H1 (cell line): ENCODE measurements around the gene FOXA2. TPM values are rescaled to one million over a fixed set of nuclear protein-coding genes. Genes with fewer than 3 reads are reported as not detected.

Experiments used
- ATF2 ChIP-seq: IDR thresholded peaks from 2 replicates; pipeline ENCODE4 v1.6.1; 2012; ENCODE audit warnings: low read length, inconsistent platforms
- CHD2 ChIP-seq: IDR thresholded peaks from 2 replicates; pipeline ENCODE4 v1.6.1; 2012; ENCODE audit warnings: low read length, improper control_type of control experiment
- SIN3A ChIP-seq, 2 experiments: IDR thresholded peaks in 1 of 2; conservative IDR thresholded peaks in 1 of 2; 2 replicates each; pipeline ENCODE4 v1.6.1; 2011 to 2012; ENCODE audit warnings: low read length in 2 of 2, improper control_type of control experiment in 1 of 2, low read depth in 1 of 2, mild to moderate bottlenecking in 1 of 2
- SP1 ChIP-seq: IDR thresholded peaks from 2 replicates; pipeline ENCODE4 v1.6.1; 2011; ENCODE audit warnings: low read depth, low read length
- SRF ChIP-seq: IDR thresholded peaks from 2 replicates; pipeline ENCODE4 v1.6.1; 2011; ENCODE audit warnings: mild to moderate bottlenecking, low read depth, low read length, moderate library complexity
- TCF12 ChIP-seq: IDR thresholded peaks from 2 replicates; pipeline ENCODE4 v1.6.1; 2011; ENCODE audit warnings: low read depth, mild to moderate bottlenecking, low read length
- polyA plus RNA-seq, 7 experiments: library from polyadenylated mRNA; depleted of rRNA in 3 of 7; stranded (reverse) in 5 of 7; unstranded in 2 of 7; fragments of >200 nt in 5 of 7; fragments of 200-250 nt in 2 of 7; gene quantifications; 1 replicate in 5 of 7; 2 replicates in 1 of 7; 4 replicates in 1 of 7; pipeline versions ENCODE4 v1.2.1 to v1.2.3, GENCODE V29; 2011 to 2013; ENCODE audit warnings: missing spikeins in 2 of 7, mixed read lengths in 2 of 7
- total RNA-seq: library from RNA; stranded (reverse); fragmentation: NEBNext Ultra II Directional; extraction: Animal tissue kit (Norgen Biotek cat#: 25700); gene quantifications from 2 replicates; pipeline ENCODE4 v1.2.1, GENCODE V29; 2021

The FOXA2 gene
- total and polyA plus RNA-seq, 2 of the 8 experiments (the other 6 are each of a cell fraction or from before 2014, with no cell fraction given) = not detected

GRCh38 chr20:22630701-22631100 lies 46.3 kb upstream of the FOXA2 start (continued):
- TF ChIP-seq SIN3A (conservative IDR thresholded peaks at IDR 0.05 in 1 of 2, IDR thresholded peaks at IDR 0.05 in 1 of 2; ENCODE audit: low read depth in 1 of 2, low read length in 2 of 2) = no peak
- TF ChIP-seq SP1 = no peak
- no peak for TF ChIP-seq CHD2
- no peak for TF ChIP-seq TCF12
- no peak for TF ChIP-seq ATF2
- no peak for TF ChIP-seq SRF
